GM18870 (cell line): Measurements from ENCODE around the gene KRT1.

Experiments used
- ATAC-seq: cut with Tn5 transposase; IDR thresholded peaks from one replicate; pipeline ENCODE4 v1.9.1; 2021; ENCODE audit warnings: moderate library complexity; ENCODE audit not compliant: unreplicated experiment

KRT1 gene

GRCh38 chr12:52699373-52699772, 19.2 kb upstream of the KRT1 start:
- no peak for ATAC-seq

DNA sequence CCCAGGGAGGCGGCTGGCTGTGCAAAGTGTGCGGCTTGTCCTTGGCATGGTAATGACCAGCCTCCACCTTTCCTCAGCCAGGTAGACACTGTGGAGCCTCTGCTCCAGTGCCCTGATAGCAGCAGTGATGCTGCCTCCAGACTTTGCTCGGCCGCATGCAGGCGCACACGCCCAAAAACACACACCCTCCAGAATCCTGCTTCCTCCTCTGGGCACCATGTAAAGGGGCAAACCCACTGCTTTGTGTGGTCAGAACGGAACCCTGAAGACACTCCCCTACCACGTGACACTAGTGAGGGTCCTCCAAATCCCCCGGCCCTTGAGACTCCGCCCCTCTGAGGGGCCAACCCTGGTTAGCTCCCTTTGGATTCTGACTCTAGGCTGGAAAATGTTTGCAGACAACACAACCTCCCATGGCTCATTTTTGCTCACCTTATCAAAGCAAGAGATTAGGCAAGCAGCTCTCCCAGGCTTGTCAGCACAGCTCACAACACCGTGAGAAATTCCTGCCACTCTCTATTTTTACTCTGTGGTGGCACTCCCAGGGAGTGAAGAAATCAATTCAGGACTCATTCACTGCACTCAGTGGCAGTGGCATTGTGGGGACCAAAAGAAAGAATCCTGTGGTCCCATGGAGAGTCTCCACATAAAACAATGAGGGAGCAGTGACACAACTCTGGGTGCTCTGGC, 18.6 kb upstream of the KRT1 start:
- ATAC-seq, result no peak

- no peak for ATAC-seq
Observed at GRCh38 chr12:52697058-52697582, 16.9 kb upstream of the KRT1 start.

GRCh38 chr12:52696588-52696987, 16.4 kb upstream of the KRT1 start:
- no peak for ATAC-seq

DNA sequence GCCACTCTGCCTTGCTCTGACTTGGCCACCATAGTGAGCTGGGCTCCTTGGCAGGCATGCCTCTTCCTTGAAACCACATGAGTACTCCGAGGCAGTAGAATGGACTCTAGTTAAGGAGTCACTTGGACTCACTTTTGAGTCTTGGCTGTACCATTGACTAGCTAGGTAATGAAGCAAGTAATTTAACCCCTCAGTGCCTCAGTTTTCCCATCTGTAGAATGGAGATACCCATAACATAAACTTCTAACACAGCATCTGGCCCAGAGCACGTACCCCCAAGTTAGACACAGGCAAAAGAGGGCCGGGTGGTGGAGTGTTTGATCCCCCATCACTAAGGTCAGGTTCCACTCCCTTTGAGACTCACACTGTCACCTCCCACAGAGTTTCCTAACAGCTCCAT, 14.8 kb upstream of the KRT1 start:
- no peak for ATAC-seq

- ATAC-seq, result no peak
Observed at GRCh38 chr12:52694151-52694550, 13.9 kb upstream of the KRT1 start.

- no peak for ATAC-seq
Observed at GRCh38 chr12:52693261-52693660, 13.1 kb upstream of the KRT1 start.

DNA sequence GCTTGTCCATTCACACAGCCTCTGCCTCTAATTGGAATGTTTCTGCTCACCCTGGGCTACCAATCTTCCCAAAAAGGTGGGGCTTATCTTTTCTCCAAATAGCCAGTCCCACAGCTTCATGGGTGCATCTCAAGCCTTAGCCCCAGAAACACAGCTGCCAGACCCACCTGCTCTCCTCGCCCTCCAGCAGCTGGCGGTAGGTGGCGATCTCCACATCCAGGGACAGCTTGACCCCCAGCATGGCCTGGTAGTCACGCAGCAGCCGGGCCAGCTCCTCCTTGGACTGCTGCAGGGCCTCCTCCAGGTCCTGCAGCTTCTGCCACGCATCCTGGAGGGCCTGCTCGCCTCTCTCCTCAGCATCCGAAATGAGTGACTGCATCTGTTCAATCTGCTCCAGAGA, 12.0 kb upstream of the KRT1 start:
- ATAC-seq, result no peak

DNA sequence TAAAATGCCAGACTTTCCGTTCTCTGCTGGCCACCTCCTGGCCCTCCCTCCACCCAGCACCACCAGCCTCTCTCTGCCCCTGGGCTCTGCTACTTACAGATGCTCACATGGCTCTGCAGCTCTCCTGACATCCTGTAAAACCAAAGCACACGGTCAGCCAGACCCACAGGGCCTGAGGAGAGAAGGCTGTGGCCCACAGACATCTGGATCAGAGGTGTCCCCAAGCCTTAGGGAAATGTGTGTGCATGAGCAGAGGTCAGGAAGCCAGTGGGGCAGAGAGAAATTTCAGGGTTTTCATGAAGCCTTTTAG, 11.6 kb upstream of the KRT1 start:
- ATAC-seq, result no peak

- no peak for ATAC-seq
Observed at GRCh38 chr12:52691076-52691840, 11.1 kb upstream of the KRT1 start.

GRCh38 chr12:52690351-52691075, 10.3 kb upstream of the KRT1 start:
- no peak for ATAC-seq

- ATAC-seq, result no peak
Observed at GRCh38 chr12:52689936-52690335, 9.7 kb upstream of the KRT1 start.

DNA sequence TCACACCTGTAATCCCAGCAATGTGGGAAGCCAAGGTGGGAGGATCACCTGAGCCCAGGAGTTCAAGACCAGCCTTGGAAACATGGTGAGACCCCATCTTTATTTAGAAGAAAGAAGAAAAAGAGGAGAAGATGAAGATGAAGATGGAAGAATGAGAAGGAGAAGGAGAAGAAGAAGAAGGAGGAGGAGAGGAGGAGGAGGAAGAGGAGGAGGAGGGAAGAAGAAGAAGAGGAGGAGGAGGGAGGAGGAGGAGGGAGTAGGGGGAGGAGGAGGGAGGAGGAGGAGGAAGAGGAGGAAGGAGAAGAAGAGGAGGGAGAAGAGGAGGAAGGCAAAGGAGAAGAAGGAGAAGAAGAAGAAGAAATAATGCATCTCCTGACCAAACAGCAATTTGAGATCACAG, 9.0 kb upstream of the KRT1 start:
- ATAC-seq, result no peak

- no peak for ATAC-seq
Observed at GRCh38 chr12:52688481-52688880, 8.3 kb upstream of the KRT1 start.

DNA sequence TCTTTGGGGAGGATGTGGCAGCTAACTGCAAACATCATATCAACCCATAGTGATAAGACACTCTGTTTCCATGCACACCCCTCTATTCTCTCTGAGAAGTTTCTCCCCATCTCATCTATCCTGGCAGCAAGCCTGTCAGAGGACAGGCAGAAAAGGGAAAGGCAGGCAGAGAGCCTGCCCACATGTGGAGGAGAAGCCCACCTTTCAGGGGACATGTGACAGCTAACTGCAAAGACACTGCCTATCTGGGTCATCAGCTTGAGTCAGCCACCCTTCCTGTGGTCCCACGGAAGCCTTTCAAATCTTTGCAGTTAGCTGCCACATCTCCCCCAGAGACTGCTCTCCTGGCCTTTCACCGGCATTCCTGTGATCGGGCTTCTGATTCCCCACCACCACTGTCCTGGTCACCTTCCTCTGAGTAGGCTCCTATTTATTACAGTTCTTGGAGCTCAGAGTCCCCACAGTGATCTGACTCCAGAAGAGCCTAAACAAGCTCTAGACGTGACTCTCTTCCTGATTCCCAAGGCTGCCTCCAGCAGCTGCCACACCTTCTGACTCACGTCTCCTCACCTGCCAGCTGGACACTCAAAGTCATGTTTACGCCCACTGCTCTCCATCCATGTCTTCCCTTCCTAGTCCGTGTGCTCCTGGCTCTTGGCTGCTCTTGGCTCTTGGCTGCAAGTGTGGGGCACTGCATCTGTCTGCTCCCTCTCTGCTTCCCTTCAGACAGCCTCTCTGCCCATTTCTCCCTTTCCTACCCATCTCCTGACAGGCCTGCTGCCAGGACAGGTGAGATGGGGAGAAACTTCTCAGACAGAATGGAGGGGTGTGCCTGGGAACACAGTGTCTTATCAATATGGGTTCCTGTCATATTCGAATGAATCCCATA, 7.5 kb upstream of the KRT1 start:
- ATAC-seq, result no peak

- no peak for ATAC-seq
Observed at GRCh38 chr12:52686756-52687487, 6.7 kb upstream of the KRT1 start.

GRCh38 chr12:52686063-52686462, 5.9 kb upstream of the KRT1 start:
- no peak for ATAC-seq

DNA sequence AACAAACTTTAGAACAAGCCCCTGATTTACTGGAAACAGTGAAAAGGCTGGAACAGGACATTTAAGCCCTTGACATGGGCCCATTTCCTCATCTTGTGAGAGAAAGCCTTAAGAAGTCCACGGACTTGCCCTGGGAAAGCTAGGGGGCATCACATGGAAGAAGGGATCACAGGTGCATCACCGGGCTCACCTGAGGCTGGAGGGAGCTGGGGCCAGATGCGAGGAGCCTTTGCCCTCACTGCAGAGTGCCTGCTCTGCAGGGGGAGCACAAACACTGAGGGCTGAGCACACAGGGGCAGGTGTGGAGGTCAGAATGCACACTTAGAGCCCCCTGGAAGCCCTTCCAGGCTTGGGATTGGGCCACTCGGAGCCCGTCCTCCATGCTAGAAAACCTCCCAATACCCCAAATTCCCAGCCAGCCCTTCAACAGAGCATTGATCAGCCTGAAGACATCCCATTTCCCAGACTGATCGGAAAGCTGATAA, 5.2 kb upstream of the KRT1 start:
- no peak for ATAC-seq

- no peak for ATAC-seq
Observed at GRCh38 chr12:52684431-52684830, 4.2 kb upstream of the KRT1 start.
